ENCODE data around the gene SCRG1. TPM values are rescaled to one million over a fixed set of nuclear protein-coding genes. Genes with fewer than 3 reads are reported as not detected.

Gene SCRG1
- total and polyA plus RNA-seq, 3 experiments from 2014 or later, result not detected

DNA sequence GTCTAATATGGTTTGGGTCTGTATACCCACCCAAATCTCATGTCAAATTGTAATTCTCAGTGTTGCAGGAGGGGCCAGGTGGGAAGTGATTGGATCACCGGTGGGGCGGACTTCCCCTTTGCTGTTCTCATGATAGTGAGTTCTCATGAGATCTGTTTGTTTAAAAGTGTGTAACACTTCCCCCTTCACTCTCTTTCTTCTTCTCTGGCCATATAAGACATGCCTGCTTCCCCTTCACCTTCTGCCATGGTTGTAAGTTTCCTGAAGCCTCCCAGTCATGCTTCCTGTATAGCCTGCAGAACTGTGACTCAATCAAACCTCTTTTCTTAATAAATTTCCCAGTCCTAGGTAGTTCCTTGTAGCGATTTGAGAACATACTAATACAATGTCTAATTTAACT, 19.7 kb upstream of the SCRG1 start:
- Mint-ChIP-seq H3K27ac (no peak overlapping the region), H3K27me3 (peaks cover 0 to 1% of the 10 kb centered on the region in 2 donors), H3K4me3 (no peak overlapping the region), H3K9me3 (no peaks in the 10 kb centered on the region), H3K4me1 (peaks cover 3 to 5% (median 4%) of the 10 kb centered on the region in 3 donors), H3K36me3 (peaks cover 0 to 5% (median 0%) of the 10 kb centered on the region in 3 donors)
- ChIA-PET CTCF (interaction anchor here (1.0 to 14.7 kb wide), 5 partner anchors 46 to 100 kb away, joined by 3 to 165 read pairs (median 4); no protein-coding TSS in a partner anchor), POLR2A (no interaction called here)
- Histone ChIP-seq H3K36me3 (ENCODE audit: insufficient read depth, low read length) (no peaks in the 10 kb centered on the region), H3K4me1 (ENCODE audit: insufficient read depth, low read length) (no peaks in the 10 kb centered on the region), H3K4me3 (ENCODE audit: low read length) (no peak overlapping the region), H3K9me3 (ENCODE audit: low read length) (no peaks in the 10 kb centered on the region), H3K27ac (ENCODE audit: low read depth, low read length) (no peak overlapping the region), H3K27me3 (ENCODE audit: insufficient read depth, low read length, poor library complexity, severe bottlenecking) (no peaks in the 10 kb centered on the region)
- no peak for DNase-seq

DNA sequence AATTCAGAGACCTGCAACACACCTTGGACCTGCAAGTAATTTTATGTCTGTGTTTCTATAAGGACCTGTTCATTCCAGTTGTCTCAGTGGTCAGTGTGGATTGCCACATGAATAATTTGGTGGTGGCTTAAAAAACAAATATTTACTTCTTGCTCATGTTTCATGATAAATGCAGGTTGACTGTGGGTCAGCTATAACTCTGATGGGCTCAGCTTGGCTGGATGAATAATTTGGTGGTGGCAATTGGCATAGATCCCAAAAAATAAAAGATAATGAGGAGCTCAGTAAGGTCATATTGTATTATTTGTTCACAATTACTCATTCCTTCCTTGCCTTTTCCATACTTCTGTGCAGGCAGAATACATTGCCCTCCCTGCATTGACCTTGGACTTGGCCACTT, 18.9 kb upstream of the SCRG1 start:
- CTCF ChIA-PET, result interaction anchor here (0.7 to 14.7 kb wide), 6 partner anchors 46 to 404 kb away, joined by 3 to 165 read pairs (median 4); no protein-coding TSS in a partner anchor
- Mint-ChIP-seq H3K4me1 (peaks cover 3 to 5% (median 4%) of the 10 kb centered on the region in 3 donors), H3K4me3 (no peak overlapping the region), H3K27me3 (peaks cover 0 to 1% of the 10 kb centered on the region in 2 donors), H3K27ac (no peak overlapping the region), H3K9me3 (no peaks in the 10 kb centered on the region), H3K36me3 (peaks cover 0 to 5% (median 0%) of the 10 kb centered on the region in 3 donors)
- H3K9me3 ChIP-seq (ENCODE audit: low read length), result no peaks in the 10 kb centered on the region
- no peak overlapping the region for H3K4me3 ChIP-seq (ENCODE audit: low read length)
- POLR2A ChIA-PET, result no interaction called here
- no peaks in the 10 kb centered on the region for H3K36me3 ChIP-seq (ENCODE audit: insufficient read depth, low read length)
- no peak for DNase-seq
- no peaks in the 10 kb centered on the region for H3K4me1 ChIP-seq (ENCODE audit: insufficient read depth, low read length)
- H3K27me3 ChIP-seq (ENCODE audit: insufficient read depth, low read length, poor library complexity, severe bottlenecking), result no peaks in the 10 kb centered on the region
- H3K27ac ChIP-seq (ENCODE audit: low read depth, low read length), result no peak overlapping the region

DNA sequence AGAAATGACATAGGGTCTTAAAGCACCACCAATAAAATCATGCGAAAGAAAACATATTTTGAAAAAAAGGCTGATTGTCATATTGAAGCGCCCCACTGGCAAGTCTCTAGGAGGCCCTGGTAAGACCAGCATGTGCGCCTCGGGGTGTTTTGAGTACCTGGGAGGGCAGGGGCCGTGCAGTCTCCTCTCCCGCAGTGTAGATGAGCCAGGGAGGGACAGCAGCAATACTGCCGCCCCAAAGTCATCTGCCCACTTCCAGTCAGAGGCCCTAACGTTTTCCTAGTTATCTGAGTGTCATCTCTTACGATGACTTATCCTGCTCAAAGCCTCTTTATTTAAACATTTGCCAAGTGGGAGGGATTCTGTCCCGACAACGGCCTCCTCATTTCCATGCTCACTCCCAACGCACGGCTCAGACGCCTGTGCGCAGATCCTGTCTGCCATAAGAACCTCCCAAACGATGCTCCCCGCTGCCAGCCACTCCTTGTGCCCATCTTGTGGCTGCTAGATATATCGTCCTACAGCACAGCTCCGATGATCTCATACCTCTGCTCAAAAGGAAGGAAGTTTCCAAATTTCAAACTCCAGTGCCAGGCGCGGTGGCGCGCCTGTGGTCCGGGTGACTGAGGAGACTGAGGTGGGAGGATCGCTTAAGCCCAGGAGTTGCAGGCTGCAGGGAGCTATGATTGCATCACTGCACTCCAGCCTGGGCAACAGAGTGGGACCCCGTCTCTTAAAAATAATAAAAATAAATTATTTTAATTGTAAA, 17.2 kb upstream of the SCRG1 start:
- Histone ChIP-seq H3K27ac (ENCODE audit: low read depth, low read length) (no peak overlapping the region), H3K9me3 (ENCODE audit: low read length) (no peaks in the 10 kb centered on the region), H3K4me1 (ENCODE audit: insufficient read depth, low read length) (no peaks in the 10 kb centered on the region), H3K27me3 (ENCODE audit: insufficient read depth, low read length, poor library complexity, severe bottlenecking) (no peaks in the 10 kb centered on the region), H3K36me3 (ENCODE audit: insufficient read depth, low read length) (no peaks in the 10 kb centered on the region), H3K4me3 (ENCODE audit: low read length) (no peak overlapping the region)
- H3K9me3 Mint-ChIP-seq, result no peaks in the 10 kb centered on the region
- peaks cover 0 to 1% of the 10 kb centered on the region in 2 donors for H3K27me3 Mint-ChIP-seq
- CTCF ChIA-PET, result interaction anchor here (0.8 to 14.7 kb wide), 4 partner anchors 9 to 107 kb away, joined by 3 to 165 read pairs (median 4); no protein-coding TSS in a partner anchor
- no peak overlapping the region for H3K4me3 Mint-ChIP-seq
- POLR2A ChIA-PET, result no interaction called here
- H3K36me3 Mint-ChIP-seq, result peaks cover 0 to 7% (median 0%) of the 10 kb centered on the region in 3 donors
- DNase-seq, result no peak
- H3K27ac Mint-ChIP-seq, result no peak overlapping the region
- peaks cover 3 to 5% (median 4%) of the 10 kb centered on the region in 3 donors for H3K4me1 Mint-ChIP-seq

DNA sequence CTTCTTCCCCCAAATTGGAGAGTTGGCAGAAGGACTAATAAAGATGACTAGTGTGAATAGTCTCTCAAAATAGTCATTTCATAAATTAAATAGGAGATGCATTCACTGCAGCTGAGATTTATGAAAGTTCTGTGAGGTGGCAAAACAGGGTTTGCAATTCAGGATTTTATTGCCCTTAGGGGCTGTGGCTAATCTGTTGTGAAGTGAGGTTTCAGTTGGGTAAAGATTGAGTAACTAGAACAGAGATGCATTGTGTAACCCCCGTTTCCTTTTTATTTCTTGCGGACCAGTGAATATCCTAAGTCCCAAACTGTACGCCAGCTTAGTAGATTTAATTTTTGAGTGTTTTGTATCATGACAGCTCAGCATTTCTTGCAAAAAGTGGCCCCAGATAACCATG, 16.2 kb upstream of the SCRG1 start:
- no peaks in the 10 kb centered on the region for H3K4me1 ChIP-seq (ENCODE audit: insufficient read depth, low read length)
- Mint-ChIP-seq H3K4me3 (no peak overlapping the region), H3K9me3 (no peaks in the 10 kb centered on the region), H3K4me1 (no peaks in the 10 kb centered on the region), H3K27ac (no peak overlapping the region), H3K27me3 (peaks cover 0 to 1% of the 10 kb centered on the region in 2 donors), H3K36me3 (peaks cover 0 to 7% (median 1%) of the 10 kb centered on the region in 3 donors)
- CTCF ChIA-PET, result interaction anchor here (1.5 to 14.7 kb wide), 2 partner anchors 13 to 96 kb away, joined by 3 to 165 read pairs; no protein-coding TSS in a partner anchor
- H3K36me3 ChIP-seq (ENCODE audit: insufficient read depth, low read length), result no peaks in the 10 kb centered on the region
- POLR2A ChIA-PET, result no interaction called here
- no peaks in the 10 kb centered on the region for H3K27me3 ChIP-seq (ENCODE audit: insufficient read depth, low read length, poor library complexity, severe bottlenecking)
- no peak overlapping the region for H3K27ac ChIP-seq (ENCODE audit: low read depth, low read length)
- H3K9me3 ChIP-seq (ENCODE audit: low read length), result no peaks in the 10 kb centered on the region
- H3K4me3 ChIP-seq (ENCODE audit: low read length), result no peak overlapping the region
- no peak for DNase-seq

DNA sequence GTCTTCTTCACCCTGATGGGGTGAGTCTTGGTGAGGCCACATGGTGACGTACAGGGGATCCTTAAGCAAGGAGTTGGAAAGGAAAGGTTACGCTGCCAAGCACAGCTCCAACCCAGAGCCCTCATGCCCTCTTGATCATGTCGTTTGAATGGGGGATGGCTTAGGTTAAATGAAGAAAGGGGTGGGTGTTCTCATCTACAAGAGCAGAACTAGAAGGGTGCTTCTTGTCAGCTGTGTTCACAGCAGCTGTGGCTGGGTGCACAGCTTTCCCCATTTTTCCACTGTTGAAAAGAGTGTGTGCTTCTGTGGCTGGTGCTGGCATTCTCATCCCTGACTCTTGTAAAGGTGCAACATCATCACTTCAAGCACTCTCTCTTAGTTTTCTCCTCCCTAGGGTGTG, 15.5 kb upstream of the SCRG1 start:
- POLR2A ChIA-PET, result no interaction called here
- H3K4me1 Mint-ChIP-seq, result no peaks in the 10 kb centered on the region

DNA sequence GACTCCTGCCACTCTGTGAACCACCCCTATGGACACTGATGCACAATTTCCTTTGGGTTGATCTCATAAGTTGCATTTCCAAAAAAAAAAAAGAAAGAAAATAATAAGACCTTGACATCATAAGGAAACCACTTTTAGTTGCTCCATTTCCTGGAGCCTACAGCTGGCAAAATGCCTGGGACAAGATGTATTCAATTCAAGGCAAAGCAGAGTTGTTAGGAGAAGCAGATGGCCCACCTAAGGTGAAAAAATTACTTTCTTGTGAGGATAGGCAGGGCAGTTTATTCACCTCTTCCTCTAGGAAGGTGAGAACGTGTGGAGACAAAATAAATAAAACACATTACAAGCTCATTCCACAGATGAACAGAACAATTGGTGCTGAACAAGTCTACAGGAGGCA, 14.1 kb upstream of the SCRG1 start:
- Mint-ChIP-seq H3K36me3 (peaks cover 0 to 4% (median 3%) of the 10 kb centered on the region in 3 donors), H3K4me1 (no peaks in the 10 kb centered on the region), H3K27me3 (no peaks in the 10 kb centered on the region), H3K4me3 (no peak overlapping the region), H3K27ac (no peak overlapping the region), H3K9me3 (no peaks in the 10 kb centered on the region)
- H3K27me3 ChIP-seq (ENCODE audit: insufficient read depth, low read length, poor library complexity, severe bottlenecking), result no peaks in the 10 kb centered on the region
- no peaks in the 10 kb centered on the region for H3K36me3 ChIP-seq (ENCODE audit: insufficient read depth, low read length)
- no peak overlapping the region for H3K4me3 ChIP-seq (ENCODE audit: low read length)
- H3K4me1 ChIP-seq (ENCODE audit: insufficient read depth, low read length), result no peaks in the 10 kb centered on the region
- no peak overlapping the region for H3K27ac ChIP-seq (ENCODE audit: low read depth, low read length)
- ChIA-PET CTCF (interaction anchor here (1.7 to 14.7 kb wide), 2 partner anchors 94 to 399 kb away, joined by 8 to 165 read pairs; no protein-coding TSS in a partner anchor), POLR2A (no interaction called here)
- no peaks in the 10 kb centered on the region for H3K9me3 ChIP-seq (ENCODE audit: low read length)
- DNase-seq, result no peak

More for the DNA sequence above, 15.5 kb upstream of the SCRG1 start:
- no peaks in the 10 kb centered on the region for H3K36me3 ChIP-seq (ENCODE audit: insufficient read depth, low read length)
- no peak overlapping the region for H3K27ac Mint-ChIP-seq
- CTCF ChIA-PET, result interaction anchor here (14.7 kb wide), 1 partner anchor 95 kb away, joined by 165 read pairs; no protein-coding TSS in a partner anchor
- H3K4me3 ChIP-seq (ENCODE audit: low read length), result no peak overlapping the region
- H3K27me3 Mint-ChIP-seq, result no peaks in the 10 kb centered on the region
- H3K36me3 Mint-ChIP-seq, result peaks cover 0 to 7% (median 3%) of the 10 kb centered on the region in 3 donors
- no peaks in the 10 kb centered on the region for H3K9me3 ChIP-seq (ENCODE audit: low read length)
- H3K27me3 ChIP-seq (ENCODE audit: insufficient read depth, low read length, poor library complexity, severe bottlenecking), result no peaks in the 10 kb centered on the region
- no peak overlapping the region for H3K27ac ChIP-seq (ENCODE audit: low read depth, low read length)
- no peaks in the 10 kb centered on the region for H3K4me1 ChIP-seq (ENCODE audit: insufficient read depth, low read length)
- no peaks in the 10 kb centered on the region for H3K9me3 Mint-ChIP-seq
- no peak overlapping the region for H3K4me3 Mint-ChIP-seq
- no peak for DNase-seq

DNA sequence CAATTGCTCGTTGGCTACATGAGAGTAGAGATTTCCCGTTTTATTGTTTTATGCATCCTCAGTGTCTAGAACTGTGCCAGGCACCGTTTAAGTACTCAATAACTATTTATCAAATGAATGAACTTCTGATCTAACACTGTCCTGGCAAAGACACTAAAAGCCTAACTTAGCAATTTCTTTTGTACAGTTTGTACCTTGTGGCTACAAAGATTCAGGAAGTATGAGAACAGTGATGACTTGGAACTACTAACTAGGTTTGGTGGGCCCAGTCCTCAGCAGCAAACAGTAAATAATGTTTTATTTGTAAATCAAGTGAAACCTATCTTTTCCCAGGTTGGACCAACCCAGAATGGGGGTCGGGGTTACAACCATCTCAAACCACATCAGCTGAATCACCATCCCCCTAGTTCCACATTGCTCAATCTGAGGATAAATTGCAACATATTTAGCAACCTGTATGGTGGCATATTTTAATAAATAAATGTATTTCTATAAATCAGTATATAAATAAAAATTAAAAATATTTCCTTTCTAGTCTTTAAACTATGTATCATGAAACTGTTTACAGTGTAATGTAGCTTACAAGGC, 12.3 kb upstream of the SCRG1 start:
- Mint-ChIP-seq H3K36me3 (peaks cover 0 to 4% (median 3%) of the 10 kb centered on the region in 3 donors), H3K9me3 (no peaks in the 10 kb centered on the region), H3K4me3 (no peak overlapping the region), H3K4me1 (no peaks in the 10 kb centered on the region), H3K27me3 (no peaks in the 10 kb centered on the region), H3K27ac (peak overlapping the region in 1 of 8 donors; percentile 30)
- Histone ChIP-seq H3K4me3 (ENCODE audit: low read length) (no peak overlapping the region), H3K9me3 (ENCODE audit: low read length) (no peaks in the 10 kb centered on the region), H3K27me3 (ENCODE audit: insufficient read depth, low read length, poor library complexity, severe bottlenecking) (no peaks in the 10 kb centered on the region), H3K36me3 (ENCODE audit: insufficient read depth, low read length) (no peaks in the 10 kb centered on the region), H3K27ac (ENCODE audit: low read depth, low read length) (no peak overlapping the region), H3K4me1 (ENCODE audit: insufficient read depth, low read length) (no peaks in the 10 kb centered on the region)
- DNase-seq, result no peak
- ChIA-PET POLR2A (no interaction called here), CTCF (interaction anchor here (1.4 to 14.7 kb wide), 3 partner anchors 9 to 113 kb away, joined by 3 to 165 read pairs (median 7); no protein-coding TSS in a partner anchor)

DNA sequence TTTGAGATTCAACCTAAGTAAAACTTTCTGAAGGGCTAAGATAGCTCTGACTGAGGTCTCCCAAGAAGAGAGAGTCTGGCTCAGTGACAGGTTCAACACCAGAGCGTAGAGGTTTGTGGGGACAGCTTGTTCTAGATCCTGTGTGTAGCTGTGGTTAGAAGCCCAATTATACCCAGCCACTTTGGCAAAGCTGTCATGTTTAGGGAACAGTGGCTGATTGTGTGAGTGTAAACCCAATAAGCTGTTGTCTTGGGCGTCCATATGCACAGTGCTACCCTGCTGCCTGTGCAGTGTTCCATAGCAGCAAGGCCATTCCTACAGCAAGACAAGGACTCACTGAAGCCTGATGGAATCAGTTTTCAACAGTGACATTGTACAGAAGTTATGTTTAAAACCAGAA, 11.2 kb upstream of the SCRG1 start:
- Histone ChIP-seq H3K36me3 (ENCODE audit: insufficient read depth, low read length) (no peaks in the 10 kb centered on the region), H3K27me3 (ENCODE audit: insufficient read depth, low read length, poor library complexity, severe bottlenecking) (no peaks in the 10 kb centered on the region), H3K9me3 (ENCODE audit: low read length) (no peaks in the 10 kb centered on the region), H3K4me1 (ENCODE audit: insufficient read depth, low read length) (no peaks in the 10 kb centered on the region), H3K27ac (ENCODE audit: low read depth, low read length) (no peak overlapping the region), H3K4me3 (ENCODE audit: low read length) (no peak overlapping the region)
- Mint-ChIP-seq H3K4me1 (peaks cover 0 to 3% (median 0%) of the 10 kb centered on the region in 3 donors), H3K9me3 (no peaks in the 10 kb centered on the region), H3K27ac (peak overlapping the region in 1 of 8 donors; percentile 10), H3K27me3 (no peaks in the 10 kb centered on the region), H3K36me3 (peaks cover 0 to 6% (median 5%) of the 10 kb centered on the region in 3 donors), H3K4me3 (no peak overlapping the region)
- CTCF ChIA-PET, result interaction anchor here (14.7 kb wide), 1 partner anchor 91 kb away, joined by 165 read pairs; no protein-coding TSS in a partner anchor
- POLR2A ChIA-PET, result no interaction called here
- no peak for DNase-seq

Data from CD8-positive, alpha-beta memory T cell (primary cell).